ENCODE measurements around the gene CFAP70.
A peak's percentile ranks its signal among the peaks of the same experiment; 100 is the strongest.
"Not testable (repeated sequence)": the region's sequence is repeated elsewhere in the genome, so short reads cannot be mapped to it uniquely, and the experiment has no call there.

Gene CFAP70

DNA sequence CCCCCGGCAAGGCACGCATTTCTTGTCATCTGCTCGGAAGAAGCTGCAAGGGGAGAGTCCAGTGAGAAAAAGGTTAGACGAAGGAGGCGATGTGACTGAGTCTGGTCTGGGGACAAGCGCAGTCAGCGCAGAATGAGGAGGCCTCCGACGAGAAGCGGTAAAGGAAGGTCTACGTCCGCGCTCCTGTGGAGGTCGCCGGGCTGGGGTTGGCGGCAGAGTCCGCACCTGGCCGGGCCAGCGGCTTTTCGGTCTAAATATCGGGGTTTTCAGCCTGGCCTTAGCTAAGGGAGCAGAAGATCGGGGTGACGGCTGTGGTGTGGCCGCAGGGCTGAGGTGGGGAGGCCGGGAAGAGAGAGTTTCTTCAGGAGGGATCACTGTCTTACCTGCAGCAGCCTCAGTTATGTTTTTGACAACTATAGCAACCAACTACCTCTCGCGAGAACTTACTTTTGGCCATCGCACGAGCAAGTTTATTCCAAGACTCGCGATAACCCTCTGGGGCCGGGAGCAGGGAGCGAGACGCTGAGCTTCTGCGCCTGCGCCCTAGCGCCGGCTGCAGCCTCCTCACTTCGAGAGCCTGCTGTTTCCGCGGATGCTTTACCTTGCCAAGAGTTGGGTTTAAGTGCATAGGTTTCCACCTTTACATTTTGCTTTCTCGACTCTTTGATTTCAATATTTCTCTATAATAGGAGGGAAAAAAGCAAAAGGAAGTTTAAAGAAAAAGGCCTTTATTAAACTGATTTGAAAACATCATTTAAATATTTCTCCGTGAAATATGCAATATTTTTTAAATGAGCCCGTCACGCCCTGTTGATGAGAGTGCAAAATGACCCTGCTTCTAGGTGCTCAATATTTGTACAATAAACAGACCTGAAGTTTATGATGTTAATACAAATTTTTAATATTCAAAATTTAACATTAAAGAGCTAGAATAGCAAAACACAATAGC, at the start of gene CFAP70:
CFAP70 (minus strand) TSS at position 534 of the 949 bp plus-strand sequence. CDS start 4,068 bp downstream, outside the sequence.
- DNase-seq (ENCODE audit: low spot score) = peak; percentile 94

DNA sequence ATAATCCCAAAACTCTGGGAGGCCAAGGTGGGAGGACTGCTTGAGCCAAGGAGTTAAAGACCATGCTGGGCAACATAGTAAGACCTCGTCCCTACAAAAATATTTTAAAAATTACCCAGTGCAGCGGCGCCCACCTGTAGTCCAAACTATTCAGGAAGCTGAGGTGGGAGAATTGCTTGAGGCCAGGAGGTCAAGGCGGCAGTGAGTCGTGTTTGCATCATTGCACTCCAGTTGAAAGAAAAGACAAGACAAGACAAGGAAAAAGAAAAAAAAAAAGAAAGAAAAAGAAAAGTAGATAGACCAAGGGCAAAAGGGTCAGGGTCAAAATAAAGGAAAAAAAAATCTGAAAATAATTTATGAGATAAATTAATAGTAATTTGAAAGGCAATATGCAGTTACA, 49.4 kb upstream of the CFAP70 start:
- no peak for DNase-seq (ENCODE audit: low spot score)

DNA sequence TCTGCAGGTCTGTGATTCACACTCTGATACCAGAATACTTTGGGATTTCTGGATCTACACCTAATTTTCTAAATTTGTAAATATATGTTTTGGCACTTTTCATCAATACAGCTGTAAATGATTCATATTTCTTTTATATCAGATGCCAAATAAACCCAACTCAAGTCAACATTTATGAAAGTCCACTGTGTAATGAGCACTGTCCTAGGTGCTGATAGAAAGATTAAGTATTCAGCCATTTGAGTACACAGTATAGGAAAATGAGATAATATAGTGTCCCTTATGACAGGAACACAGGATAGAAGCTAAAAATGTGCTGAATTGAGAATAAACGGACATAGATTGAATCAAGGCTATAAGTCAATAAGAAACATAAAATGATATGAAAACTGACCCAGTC, 48.8 kb upstream of the CFAP70 start:
- no peak for DNase-seq (ENCODE audit: low spot score)

DNA sequence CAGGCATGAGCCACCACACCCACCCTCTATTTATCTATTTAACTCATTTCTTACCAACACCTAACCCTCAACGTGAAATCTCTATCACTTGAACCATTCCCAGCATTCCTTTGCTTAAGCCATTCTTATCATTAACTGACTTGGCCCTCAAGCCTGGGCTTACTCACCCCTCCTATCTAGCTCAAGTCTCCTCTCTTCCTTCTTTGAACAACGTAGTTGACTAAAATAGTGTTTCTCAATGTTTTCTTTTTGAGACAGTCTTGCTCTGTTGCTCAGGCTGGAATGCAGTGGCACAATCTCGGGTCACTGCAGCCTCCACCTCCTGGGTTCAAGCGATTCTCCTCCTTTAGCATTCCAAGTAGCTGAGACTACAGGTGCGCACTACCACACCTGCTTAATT, 48.2 kb upstream of the CFAP70 start:
- no peak for DNase-seq (ENCODE audit: low spot score)

DNA sequence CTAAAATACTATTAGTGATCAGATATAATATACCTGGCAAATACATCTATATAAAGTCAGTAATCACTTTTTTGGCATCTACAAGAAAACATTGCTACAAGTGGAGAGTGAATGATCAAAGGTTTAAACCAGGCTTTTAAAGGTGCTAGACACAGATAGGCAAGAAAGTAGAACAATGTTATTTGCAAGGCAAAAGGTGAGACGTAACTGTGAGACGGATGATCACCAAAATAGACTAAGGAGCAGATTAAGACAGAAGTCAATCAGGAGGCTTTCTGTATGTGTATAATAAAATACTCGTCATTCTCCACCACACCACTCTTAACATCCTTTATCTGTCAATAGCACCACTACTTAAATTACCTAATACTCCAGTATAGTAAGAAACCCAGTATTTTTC, 46.9 kb upstream of the CFAP70 start:
- no peak for DNase-seq (ENCODE audit: low spot score)

DNA sequence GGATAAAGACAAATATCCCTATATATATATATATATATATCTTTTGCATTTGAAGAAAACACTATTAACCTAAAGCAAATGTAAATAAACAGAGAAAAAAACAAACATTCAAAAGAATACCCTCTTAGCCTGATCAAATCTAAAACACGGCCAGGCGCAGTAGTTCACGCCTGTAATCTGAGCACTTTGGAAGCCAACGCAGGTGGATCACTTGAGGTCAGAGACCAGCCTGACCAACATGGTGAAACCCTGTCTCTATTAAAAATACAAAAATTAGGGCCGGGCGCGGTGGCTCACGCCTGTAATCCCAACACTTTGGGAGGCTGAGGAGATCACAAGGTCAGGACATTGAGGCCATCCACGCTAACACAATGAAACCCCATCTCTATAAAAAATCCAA, 46.0 kb upstream of the CFAP70 start:
- no peak for DNase-seq (ENCODE audit: low spot score)

DNA sequence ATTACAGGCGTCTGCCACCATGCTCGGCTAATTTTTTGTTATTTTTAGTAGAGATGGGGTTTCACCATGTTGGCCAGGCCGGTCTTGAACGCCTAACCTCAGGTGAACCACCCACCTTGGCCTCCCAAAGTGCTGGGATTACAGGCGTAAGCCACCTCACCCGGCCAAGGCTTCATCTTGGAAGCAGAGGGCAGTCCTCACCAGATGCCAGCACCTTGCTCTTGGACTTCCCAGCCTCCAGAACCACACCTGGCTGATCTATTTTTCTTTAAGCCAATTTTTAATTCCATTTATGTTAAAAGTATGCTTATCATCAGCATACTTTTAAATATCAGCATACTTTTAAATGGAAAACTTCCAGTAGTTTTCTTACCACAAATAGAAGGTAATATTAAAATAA, 43.0 kb upstream of the CFAP70 start:
- DNase-seq (ENCODE audit: low spot score) = no peak

DNA sequence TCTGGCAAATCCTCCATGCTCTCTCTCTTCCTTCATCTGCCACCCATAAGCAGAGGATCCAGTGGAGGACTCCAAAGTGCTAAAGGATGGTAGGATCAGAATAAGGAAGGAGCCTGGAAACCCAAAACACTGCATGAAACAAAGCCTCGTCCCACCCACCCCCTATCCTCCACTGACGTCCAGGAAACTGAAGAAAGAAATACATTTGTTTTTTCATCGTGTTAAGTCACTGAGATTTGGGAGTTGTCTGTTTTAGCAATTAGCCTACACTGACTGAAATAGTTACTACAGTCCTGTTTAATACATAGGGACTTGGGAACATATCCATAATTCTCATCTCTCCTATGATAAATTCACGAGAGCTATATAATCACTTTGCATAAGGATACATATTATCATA, 40.4 kb upstream of the CFAP70 start:
- DNase-seq (ENCODE audit: low spot score) = no peak

DNA sequence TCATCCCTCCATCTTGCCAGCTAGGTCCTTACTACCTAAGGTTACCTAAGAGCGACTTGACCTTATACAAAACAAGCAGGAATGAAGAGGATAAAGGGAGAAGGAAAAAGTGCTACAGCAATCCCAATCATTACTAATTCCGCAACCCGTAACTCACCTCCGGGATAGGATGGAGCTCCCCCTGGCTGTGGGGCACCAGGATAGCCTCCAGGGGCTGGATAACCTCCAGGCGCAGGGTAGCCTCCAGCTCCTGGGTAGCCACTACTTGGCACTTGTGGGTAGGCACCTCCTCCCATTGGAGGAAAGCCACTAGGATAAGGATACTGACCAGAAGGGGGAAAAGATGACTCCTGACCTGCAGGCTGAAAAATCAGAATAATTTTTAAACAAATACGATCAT, 39.4 kb upstream of the CFAP70 start:
- no peak for DNase-seq (ENCODE audit: low spot score)

DNA sequence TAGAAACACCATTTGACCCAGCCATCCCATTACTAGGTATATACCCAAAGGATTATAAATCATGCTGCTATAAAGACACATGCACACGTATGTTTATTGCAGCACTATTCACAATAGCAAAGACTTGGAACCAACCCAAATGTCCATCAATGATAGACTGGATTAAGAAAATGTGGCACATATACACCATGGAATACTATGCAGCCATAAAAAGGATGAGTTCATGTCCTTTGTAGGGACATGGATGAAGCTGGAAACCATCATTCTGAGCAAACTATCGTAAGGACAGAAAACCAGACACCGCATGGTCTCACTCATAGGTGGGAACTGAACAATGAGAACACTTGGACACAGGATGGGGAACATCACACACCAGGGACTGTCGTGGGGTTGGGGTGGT, 35.7 kb upstream of the CFAP70 start:
- DNase-seq (ENCODE audit: low spot score) = not testable (repeated sequence)

DNA sequence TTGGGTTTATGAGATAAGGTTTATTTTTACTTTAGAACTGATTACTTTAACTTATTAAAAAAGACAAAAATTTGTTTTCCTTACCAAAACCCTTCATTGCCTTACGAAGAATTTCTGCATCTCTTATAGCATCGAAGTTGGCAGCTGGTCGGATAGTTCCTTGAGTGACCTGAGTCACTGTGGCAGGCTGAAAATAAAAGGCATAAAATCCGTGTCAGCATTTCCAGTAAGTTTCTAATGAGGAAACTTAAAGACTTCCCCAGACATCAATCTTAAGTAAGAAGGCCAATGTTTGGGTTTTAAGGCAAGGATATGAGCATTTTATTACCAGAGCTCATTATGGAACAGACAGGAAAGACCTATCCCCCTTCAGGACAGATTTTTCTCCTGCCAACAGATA, 29.6 kb upstream of the CFAP70 start:
- DNase-seq (ENCODE audit: low spot score) = no peak

DNA sequence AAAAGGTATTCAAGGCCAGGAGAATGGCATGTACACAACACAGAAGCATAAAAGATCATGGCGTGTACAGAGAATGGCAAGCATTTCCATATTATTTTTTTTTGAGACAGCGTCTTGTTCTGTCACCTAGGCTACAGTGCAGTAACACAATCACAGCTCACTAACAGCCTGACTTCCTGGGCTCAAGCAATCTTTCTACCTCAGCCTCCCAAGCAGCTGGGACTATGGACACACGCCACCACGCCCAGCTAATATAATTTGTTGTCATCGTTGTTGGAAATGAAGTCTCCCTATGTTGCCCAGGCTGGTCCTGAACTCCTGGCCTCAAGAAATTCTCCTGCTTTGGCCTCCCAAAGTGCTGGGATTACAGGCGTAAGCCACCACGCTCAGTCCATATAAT, 27.9 kb upstream of the CFAP70 start:
- no peak for DNase-seq (ENCODE audit: low spot score)

DNA sequence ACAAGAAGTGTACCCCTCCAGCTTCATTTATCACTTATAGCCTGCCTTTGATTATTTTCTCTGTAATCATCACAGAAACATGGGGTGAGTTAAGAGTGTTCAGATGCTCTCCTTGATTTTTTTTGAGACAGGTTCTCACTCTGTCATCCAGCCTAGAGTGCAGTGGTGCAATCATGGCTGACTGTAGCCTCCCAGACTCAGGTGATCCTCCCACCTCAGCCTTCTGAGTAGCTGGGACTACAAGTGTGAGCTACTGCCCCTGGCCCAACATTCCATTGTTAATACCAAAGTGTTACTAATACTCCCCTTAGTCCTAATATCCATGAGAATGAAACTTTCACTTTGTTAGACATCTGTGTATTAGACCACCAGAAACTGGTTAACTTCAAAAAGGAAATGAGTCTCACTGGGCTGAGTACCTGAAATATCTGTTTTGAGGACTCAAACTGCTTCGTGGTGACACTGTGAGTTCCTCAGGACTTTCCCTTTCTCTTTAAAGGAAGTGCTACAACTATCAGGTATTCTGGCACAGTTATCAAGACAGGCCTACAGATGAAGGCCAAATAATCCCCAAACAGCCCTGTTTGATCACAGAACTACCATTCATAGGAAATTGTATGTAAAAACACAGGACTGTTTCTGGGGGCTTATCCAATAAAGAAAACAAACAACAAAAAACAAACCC, 20.5 kb upstream of the CFAP70 start:
- DNase-seq (ENCODE audit: low spot score) = no peak

DNA sequence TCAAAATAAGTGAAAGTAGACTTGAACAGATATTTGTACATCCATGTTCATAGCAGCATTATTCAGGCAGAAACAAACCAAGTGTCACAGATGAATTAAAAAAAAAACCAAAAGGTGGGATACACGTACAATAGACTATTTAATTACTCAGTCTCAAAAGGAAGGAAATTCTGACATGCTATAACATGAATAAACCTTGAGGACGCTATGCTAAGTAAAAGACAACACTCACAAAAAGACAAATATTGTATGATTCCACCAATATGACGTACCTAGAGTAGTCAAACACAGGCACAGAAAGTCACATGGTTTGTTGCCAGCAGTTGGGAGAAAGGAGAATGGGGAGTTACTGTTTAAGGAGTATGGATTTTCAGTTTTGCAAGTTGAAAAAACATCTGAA, 18.0 kb upstream of the CFAP70 start:
- DNase-seq (ENCODE audit: low spot score) = no peak

DNA sequence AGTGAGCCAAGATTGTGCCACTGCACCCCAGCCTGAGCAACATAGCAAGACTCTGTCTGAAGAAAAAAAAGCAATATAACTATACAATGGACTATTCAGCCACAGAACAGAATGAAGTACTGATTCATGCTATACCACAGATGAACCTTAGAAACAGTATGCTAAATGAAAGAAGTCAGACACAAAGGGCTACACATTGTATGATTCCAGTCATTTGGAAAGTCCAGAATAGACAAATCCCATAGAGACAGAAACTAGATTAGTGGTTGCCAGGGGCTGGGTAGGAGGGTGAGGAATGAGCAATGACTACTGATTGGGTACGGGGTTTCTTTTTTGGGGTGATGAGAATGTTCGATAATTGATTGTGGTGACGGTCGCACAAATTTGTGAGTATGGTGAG, 9.6 kb upstream of the CFAP70 start:
- no peak for DNase-seq (ENCODE audit: low spot score)

DNA sequence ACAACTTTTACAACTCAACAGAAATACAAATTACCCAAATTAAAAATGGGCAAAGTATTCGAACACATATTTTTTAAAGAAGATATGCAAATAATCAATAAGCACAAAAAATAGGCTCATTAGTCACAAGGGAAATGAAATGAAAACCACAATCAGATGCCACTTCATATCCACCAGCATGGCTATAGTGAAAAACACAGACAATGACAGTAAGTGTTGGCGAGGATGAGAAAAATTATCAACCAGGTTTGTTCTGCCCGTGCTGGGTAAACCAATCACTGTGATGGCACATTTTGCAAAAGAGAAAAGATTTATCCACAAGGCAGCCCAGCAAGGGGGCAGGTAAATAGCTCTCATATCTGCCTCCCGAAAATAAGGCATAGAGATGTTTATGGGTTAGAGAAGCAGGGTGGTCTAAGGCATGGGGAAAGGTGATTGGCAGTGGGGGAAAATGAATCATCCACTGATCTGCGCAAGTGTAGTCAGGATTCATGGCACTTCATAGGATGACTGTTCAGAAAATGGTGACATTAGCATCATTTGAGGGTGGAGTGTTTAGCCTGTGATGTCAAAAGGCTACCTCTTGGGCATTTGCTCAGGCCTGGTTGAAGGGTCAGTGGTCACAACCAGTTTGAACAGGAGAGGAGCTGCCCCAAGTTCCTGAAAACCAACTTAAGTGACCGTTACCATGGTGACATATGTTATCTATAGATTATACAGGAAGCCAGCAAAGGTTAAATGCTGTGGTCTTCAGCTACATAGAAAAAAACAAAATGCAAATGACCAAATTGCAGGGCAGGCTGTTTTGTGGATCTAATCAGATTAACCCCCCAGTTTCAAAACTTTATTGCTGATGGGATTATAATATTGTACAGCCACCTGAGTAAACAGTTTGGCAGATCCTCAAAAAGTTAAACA, 8.0 kb upstream of the CFAP70 start:
- no peak for DNase-seq (ENCODE audit: low spot score)

DNA sequence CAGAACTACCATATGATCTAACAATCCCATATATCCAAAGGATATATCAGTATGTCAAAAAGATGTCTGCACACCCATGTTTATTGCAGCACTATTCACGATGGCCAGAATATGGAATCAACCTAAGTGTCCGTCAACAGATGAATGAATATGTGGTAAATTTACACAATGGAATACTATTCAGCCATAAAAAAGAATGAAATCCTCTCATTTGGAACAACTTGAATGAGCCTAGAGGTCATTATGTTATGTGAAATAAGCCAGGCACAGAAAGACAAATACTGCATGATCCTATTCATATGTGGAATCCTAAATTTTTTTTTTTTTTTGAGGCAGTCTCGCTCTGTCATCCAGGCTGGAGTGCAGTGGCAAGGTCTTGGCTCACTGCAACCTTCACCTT, 6.3 kb upstream of the CFAP70 start:
- DNase-seq (ENCODE audit: low spot score) = no peak

DNA sequence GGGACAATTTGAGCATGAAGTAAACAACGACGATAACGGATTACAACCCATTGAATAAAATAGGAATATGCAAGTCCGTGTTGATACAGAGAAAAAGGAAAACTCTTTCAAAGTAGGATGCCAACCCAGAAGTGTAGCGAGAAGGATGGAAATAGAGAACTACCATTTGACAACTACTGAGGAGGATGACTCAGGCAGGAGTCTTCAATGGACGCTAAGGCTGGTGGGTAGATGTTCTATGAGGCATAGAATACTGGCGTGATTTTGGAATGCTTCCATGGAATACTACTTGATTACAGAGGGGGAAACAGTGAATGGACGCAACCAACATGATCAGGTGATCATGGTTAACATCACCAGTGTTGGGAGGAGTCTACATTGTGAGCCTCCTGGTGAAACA, 828 bp upstream of the CFAP70 start:
- DNase-seq (ENCODE audit: low spot score) = peak; percentile 29

DNA sequence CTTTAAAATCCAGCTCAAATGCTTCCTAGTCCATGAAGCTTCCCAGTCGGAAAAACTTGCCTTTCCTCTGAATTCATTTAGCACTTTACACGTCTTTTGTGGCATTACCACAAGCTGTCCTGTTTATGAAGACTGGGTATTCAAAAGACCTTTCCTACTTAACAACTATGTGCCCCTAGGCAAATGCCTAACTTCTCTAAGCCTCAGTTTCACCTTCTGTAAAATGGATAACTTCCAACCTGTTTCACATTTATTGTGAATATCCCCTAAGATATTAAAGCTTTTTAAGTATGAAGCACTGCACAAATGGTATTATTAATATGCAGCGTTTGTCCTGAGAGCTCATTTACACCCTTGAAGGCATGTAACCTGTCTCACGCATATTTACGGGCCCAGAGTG, 843 bp downstream of the CFAP70 start:
- DNase-seq (ENCODE audit: low spot score) = no peak

DNA sequence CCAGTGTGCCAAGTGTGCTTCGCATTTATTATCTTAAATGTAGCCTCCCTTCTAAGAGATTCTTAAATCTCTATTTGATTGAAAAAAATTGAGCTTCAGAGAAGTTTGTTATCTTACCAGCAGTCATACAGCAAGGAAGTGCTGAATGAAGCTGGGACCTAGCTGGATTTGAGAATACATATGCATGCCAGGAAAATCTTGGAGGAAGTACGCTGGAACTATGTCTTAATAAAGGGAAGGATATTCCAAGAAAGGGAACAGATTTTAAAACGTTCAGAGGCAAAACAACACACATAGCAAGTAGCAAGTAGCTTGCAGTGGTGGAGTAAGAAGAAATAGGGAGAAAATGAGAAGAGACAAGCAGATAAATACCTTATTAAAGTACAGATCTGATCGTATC, 1.5 kb downstream of the CFAP70 start:
- DNase-seq (ENCODE audit: low spot score) = no peak

DNA sequence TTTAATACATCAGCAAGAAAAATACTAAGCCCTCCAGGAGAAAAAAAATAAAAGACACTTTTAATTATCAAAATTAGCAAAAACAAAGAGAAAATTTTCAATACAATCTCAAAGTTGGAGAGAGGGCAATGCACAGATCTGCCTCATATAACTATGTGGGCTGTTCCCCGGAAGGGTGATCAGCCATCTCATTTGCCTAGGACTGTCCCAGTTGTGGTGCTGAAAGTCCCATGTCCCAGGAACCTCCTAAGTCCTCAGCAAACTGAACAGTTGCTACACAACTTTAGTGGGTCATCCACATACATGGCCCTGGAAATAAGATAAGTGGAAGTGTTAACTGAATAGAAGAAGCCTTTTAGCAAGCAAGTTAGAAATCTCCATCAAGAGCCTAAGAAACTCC, 14.4 kb downstream of the CFAP70 start:
- no peak for DNase-seq (ENCODE audit: low spot score)

DNA sequence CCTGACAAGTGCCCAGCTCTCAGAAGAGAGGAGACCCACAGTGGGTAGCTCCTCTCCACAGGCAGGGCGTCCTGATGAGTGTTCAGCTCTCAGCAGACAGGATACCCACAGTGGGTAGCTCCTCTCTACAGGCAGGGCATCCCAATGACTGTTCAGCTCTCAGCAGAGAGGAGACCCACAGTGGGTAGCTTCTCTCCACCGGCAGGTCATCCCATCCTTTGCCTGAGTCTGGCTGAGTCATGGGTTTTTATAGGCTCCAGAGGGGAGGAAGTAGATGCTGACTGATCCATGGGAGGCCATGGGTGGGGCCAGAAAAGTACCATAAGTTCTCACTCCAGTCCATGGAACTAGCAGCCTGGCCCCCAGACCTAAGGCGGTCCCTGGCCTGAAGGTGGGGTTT, 18.5 kb downstream of the CFAP70 start:
- no peak for DNase-seq (ENCODE audit: low spot score)

Data from SW480 (cell line).